C4-2B (cell line): ENCODE data around the gene PLIN4.

Experiments used
- CTCF ChIP-seq: fragments of 450-650 bp; conservative IDR thresholded peaks from 2 replicates; pipeline ENCODE4 v1.5.1; 2017; ENCODE audit warnings: mild to moderate bottlenecking
- ZFX ChIP-seq: fragments of 450-650 bp; IDR thresholded peaks from 2 replicates; pipeline ENCODE4 v1.6.1; 2017

DNA sequence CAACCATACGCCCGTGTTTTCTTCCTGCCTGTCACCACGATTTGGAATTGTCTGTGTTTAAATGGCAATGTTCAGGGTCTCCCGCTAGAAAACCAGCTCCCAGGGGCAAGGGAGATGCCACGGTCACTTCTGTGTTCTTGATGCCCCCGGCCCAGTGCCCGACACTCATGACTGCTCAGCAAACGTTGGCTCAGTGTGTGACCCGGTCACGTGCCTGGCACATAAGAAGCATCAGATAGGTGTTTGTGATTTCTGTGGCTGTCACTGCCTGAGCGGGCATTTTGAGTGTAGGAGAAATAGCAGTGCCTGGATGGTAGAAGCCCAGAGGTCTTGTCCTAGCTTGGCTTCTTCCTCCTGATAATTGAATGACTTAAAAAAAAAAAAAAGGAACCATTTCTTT lies 30.7 kb downstream of the PLIN4 start:
- TF ChIP-seq CTCF (no peak), ZFX (no peak)
